GM21360 (cell line): Measurements from ENCODE around the gene NANS.
"Not testable (repeated sequence)": the region's sequence is repeated elsewhere in the genome, so short reads cannot be mapped to it uniquely, and the experiment has no call there.

Source experiments
- ATAC-seq: cut with Tn5 transposase; IDR thresholded peaks from one replicate; pipeline ENCODE4 v1.9.1; 2021; ENCODE audit warnings: mild to moderate bottlenecking, moderate library complexity; ENCODE audit not compliant: unreplicated experiment

NANS gene, protein sequence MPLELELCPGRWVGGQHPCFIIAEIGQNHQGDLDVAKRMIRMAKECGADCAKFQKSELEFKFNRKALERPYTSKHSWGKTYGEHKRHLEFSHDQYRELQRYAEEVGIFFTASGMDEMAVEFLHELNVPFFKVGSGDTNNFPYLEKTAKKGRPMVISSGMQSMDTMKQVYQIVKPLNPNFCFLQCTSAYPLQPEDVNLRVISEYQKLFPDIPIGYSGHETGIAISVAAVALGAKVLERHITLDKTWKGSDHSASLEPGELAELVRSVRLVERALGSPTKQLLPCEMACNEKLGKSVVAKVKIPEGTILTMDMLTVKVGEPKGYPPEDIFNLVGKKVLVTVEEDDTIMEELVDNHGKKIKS

DNA sequence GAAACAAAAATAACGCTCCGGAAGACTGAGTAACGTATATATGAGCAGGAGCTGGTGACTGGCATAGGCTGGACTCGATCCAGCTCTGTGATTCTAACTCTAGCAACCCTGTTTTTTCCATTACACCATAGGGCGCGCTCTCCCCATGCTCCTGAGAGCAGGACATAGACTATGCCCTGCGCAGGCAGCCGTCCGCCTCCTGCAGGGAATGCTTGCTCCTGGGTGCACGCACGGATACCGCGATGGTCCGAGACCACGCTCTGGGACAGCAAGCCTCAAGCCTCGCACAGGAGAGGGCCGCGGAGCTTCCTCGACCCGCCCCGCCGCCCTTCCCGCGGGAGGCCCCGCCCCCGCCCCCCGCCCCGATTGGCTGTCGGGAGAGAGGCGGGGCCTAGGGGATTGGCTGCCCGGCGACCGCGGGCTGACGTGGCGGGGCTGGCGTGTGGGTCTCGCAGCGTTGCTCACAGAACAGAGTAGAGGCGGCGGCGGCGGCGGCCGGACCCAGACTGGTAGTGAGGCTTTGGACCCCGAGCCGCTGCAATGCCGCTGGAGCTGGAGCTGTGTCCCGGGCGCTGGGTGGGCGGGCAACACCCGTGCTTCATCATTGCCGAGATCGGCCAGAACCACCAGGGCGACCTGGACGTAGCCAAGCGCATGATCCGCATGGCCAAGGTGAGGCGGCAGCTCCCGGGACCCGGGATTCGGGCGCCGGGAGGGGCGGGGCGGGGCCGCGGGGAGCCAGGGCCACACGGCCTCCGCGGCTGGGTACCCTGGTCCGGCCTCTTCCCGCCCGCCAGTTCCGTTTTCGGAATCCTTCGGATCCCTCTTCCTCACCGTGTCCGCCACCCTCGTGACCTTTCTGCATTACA, at the start of gene NANS:
NANS (plus strand) TSS at position 464 of the 869 bp plus-strand sequence; CDS start at position 541, 77 bp downstream.
- peak; percentile 92 for ATAC-seq

DNA sequence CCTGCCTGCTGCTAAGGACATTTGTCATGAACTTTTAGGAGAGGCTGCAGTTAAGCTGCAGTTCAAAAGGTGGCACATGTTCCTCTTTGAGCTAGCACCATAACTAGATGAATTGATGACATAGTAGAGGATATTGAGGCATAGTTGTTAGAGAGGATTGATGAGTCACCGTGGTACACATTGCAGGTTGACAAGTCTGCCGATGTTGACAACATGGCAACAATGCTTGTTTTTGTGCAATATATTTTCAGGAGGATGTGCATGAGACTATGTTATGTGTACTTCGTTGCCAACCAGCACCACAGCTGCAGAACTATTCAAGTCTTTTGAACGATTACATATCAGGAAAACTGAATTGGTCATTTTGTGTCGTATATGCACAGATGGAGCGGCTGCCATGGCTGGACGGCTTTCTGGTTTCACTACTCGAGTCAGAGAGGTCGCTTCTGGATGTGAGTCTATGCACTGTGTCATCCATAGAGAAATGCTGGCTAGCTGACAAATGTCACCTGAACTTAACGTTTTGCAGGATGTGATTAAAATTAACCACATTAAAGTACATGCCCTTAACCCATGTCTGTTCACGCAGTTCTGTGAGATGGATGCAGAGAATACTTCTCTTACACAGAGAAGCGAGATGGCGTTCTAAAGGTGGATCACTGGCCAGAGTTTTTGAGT, 49.1 kb upstream of the NANS start:
- no peak for ATAC-seq

DNA sequence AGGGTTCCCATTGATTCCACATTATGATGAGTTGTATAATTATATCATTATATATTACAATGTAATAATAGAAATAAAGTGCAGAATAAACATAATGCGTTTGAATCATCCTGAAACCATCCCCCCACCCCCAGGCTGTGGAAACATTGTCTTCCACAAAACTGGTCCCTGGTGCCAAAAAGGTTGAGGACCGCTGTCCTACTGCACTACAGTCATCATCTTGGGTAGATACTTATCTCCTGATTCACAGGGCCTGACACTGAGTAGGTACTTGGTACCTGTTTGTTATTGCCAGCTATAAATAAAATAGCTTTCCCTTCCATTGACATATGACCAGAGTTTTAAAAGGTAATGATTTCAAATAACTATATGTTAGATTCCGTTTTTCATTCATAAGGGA, 47.8 kb upstream of the NANS start:
- ATAC-seq, result no peak

DNA sequence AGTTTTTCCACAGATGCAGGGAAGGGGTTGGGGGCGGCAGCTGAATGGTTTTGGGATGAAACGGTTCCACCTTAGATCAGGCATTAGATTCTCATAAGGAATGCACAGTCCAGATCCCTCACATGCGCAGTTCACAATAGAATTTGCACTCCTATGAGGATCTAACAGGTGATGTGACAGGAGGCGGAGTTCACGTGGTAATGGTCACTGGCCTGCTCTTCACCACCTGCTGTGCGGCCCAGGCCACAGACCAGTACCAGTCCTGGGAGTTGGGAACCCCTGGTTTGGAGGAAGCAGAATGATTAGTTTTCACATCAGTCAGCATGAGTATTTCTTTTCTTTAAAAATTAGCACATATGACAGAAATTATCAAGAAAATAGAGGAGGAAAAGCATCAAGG, 47.1 kb upstream of the NANS start:
- ATAC-seq, result no peak

DNA sequence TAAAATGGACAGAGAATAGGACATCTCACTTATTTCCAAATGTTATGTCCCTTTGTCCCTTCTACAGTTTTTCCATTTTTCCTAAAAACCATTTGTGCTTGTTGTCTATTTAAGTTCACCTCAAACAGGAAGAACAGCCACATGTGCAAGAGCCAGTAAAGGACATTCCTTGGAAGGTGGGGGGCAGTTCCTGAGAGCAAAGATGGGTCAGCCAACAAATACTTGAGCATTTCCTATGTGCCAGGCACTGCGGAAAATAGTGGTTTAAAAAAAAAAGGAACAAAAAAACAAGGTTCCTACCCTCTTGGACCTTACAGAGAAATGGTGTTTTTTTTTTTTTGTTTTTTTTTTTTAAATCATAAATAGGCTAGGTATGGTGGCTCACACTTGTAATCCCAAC, 46.6 kb upstream of the NANS start:
- no peak for ATAC-seq

DNA sequence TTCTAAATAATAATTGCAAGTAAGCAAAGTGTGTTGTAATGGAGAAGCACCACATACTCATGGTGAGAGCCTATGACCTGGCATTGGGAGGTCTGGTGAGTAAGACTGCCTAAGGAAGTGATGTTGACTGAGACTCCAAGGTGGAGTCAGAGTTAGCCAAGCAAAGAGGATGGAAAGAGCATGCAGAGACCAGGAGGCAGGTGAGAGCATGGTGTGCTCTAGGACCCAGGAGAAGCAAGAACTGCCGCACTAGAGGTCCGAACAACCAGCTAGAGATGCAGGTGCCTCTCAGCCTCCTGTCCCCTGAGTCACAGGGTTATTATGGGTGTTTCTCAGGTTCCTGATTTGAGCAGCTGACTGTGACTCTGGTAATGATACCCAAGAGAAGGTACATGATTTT, 46.1 kb upstream of the NANS start:
- peak; percentile 85 for ATAC-seq

DNA sequence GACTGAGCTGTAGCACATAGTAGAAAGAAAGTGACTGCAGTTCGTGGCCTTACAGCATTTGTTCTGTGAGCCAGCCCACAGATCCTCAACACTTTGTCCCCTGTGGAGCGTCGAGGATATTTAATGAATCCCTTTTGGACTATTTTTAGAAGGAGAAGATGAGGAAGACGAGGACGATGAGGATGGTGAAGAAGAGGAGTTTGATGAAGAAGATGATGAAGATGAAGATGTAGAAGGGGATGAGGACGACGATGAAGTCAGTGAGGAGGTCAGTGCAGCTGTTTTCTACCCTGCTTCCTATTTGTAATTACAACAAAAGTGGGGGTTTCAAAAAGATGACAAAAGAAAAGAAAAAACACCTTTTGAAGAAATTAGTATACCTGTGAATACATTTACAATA, 45.4 kb upstream of the NANS start:
- ATAC-seq, result no peak

DNA sequence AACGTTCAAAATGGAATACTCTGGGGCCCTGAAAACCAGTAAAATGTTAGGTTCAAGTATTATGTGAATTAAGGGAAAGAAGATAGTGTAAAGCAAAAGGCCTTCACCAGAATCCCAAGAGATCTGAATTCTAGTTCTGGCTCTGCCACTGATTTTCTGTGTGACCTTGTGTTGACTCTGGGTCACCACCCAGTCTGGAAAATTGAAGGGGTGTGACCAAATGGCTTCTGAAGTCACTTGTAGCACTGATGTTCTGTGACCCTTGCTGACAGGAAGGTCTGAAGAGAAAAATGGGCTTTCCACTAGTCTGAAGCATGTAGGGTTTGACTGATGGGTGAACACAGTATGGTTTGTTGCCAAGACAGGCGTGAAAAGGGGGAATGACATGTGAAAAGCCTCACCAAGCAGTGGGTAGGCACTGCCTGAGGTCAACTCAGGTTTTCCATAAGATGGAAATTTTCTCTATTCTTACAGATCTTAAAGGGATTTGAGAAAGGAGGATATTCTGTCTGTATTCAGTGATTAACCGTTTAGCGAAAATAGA, 40.3 kb upstream of the NANS start:
- no peak for ATAC-seq

DNA sequence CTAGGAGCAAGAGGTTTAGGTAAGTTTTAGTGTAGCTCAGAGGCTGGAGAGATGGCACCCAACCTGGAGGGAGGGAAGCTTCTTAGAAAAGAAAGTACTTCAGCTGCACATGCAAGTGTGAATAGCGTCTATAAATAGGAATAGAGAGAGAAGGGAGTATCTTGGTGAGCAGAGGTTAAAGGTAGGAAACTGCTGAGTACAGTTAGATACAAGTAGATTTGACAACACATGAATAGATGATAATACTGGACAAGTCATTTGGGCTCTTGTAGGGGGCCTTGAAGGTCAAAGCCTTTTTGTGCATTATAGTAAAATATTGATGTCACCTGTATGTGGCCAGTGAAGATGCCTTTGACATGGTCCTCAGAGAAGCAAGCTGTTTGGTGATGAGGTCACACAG, 39.2 kb upstream of the NANS start:
- no peak for ATAC-seq

DNA sequence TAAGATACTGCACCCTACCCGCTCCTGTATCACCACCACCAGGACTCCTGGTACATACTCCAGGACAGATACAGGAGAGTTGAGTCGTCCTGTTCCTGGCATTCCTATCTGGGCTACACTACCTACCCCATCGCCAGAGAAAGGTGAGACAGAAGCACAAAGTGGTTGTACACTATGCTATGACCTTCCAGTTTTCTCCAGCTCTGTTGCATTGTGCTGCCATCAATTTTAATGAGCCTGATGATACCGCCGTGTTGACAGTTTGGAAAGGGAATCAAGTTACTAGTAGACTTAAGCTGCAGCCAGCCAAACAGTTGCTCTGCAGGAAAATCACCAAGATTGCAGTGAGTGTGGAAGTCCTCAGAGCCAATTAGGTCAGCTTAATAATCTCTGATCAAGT, 38.2 kb upstream of the NANS start:
- no peak for ATAC-seq

DNA sequence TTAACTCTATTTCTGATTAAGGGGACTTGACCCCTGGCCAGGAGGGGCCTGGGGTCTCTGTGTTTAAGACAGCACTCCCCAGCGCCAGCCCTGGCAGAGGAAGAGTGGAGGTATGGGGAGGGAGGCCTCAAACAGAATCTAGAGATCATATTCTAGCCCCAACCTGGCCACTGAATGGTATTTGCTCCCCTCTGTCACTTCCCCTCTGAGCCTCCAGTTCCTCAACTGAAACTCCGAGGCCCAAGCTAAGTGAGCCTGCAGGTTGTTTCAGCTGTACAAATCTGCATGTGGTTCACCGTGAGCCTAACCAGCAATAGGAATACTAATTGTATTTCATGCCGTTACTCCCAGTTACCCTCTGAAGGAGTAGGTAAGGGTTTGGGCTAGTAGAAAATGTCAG, 37.4 kb upstream of the NANS start:
- no peak for ATAC-seq

DNA sequence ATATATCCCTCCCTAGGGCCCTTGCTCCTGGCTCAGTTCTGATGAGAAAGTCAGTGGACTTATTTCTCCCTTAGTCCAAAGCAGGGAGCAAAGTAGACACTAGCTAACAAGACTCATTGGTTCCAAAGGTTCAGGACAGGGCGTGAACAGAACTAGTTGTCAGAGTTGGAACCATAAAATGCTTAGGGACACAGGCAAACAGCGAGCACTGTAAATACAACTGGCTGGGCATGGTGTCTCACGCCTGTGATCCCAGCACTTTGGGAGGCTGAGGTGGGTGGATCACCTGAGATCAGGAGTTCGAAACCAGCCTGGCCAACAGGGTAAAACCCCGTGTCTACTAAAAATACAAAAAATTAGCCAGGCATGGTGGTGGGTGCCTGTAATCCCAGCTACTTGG, 36.7 kb upstream of the NANS start:
- not testable (repeated sequence) for ATAC-seq

DNA sequence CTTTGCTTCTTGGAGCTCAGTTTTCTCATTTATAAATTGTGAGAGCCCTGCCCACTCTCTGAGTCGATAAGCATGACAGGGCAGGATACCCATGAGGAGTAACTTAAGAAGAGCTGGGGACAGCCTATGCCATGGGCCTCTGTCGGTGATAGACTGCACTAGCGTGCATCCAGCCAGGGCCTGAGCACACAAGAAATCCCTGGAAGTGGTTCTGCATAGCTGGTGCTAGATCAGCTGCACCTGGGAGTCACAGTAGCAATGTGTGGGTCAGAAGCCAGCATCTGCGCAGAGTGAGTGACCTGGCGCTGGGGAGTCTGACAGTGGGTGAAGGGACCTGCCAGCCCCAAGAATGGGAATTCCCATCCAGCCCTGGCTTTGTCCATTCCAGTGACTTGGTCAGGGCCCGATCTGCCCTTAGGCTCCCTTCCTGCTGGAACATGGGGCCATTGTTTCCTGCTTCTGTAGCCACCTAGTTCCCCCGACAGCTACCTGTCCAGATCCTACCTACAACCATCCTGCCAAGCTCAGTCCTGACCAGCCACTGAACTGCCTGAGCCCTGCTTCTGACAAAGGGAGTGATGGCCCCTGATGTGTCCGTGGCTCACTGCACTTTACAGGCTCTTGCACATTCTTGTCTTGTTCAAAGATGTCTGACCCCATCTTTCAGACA, 35.9 kb upstream of the NANS start:
- no peak for ATAC-seq

DNA sequence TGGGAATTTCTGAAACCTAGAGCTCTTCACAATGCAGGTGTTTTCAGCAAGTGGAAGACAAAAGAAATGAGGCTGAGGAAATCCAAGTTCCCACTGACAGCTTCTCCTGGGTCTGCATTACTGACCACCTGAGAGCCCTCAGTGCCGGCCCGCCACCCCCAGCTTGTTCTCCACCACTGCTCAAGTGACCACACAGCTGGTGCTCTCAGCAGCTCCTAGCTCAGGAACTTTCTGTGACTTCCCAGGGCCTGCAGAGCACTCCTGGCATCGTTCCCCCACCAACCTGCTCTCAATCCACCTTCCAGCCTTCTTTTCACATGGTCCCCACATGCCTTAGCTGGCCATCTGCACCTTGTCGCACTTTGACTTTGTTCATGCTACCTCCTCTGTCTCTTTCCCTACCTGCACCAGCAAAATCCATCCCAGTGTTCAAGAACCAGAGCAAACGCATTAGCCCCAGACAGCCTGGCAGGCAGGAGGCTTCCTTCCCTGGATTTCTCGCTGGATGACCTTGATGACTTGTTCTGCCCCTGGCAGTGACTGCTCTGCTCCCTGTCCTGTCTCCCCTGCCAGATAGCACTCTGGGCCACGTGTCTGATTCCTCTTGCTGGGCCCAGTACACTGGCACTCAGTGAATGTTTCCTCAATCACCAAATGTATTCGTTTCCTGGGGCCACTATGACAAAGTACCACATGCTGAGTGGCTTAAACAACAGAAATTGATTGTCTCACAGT, 35.1 kb upstream of the NANS start:
- ATAC-seq, result no peak

DNA sequence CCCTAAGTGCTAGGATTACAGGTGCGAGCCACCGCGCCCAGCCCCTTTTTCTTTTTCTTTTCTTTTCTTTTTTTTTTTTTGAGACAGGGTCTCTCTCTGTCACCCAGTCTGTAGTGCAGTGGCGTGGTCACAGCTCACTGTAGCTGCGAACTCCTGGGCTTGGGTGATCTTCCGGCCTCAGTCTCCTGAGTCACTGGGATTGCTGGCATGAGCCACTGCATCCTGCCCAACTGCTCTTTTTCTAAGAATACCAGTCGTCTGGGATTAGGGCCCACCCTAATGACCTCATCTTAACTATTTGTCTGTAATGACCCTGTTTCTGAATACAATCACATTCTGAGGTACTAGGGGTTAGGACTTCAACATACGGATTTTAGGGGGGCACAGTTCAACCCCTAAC, 34.1 kb upstream of the NANS start:
- no peak for ATAC-seq

DNA sequence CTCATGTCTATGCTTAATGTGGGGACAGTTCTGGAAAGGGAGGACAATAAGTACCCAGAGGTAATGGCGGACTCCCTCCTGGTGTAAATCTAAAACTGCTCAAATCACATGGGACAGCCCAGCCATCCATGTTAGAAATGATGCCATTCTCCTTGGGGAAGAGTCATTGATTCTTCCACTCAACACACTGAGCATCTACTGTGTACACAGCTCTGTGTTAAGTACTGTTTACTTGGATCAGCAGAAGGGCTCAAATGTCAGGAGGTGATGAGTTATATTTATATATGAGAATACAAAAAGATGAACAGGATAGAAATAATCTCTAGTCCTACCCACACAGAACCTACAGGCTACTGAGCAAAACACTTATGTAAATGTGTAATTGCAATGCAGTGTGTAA, 31.8 kb upstream of the NANS start:
- ATAC-seq, result no peak

DNA sequence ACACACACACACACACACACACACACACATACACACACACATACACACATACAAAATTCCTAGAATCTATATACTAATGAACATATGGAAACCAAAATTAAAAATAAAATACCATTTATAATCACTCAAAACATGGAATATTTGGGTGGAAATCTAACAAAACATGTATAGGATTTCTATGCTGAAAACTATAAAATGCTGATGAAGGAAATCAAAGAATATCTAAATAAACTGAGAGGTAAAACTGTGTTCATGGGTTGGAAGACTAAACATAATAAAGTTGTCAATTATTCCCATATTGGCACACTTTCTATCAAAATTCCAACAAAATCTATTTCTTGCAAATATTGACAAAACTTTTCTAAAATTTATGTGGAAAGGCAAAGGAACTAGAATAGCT, 25.4 kb upstream of the NANS start:
- no peak for ATAC-seq

DNA sequence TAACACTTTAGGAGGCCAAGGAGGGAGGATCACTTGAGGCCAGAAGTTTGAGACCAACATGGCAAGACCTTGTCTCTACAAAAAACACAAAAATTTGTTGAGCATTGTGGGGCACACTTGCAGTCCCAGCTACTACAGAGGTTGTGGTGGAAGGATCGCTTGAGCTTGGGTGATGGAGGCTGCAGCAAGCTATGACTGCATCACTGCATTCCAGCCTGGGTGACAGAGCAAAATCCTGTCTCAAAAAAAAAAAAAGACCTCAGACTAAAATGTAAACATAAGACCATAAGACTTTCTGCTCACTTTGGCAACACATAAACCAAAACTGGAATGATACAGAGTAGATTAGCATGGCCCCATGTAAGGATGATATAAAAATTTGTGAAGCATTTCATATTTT, 24.6 kb upstream of the NANS start:
- ATAC-seq, result no peak

DNA sequence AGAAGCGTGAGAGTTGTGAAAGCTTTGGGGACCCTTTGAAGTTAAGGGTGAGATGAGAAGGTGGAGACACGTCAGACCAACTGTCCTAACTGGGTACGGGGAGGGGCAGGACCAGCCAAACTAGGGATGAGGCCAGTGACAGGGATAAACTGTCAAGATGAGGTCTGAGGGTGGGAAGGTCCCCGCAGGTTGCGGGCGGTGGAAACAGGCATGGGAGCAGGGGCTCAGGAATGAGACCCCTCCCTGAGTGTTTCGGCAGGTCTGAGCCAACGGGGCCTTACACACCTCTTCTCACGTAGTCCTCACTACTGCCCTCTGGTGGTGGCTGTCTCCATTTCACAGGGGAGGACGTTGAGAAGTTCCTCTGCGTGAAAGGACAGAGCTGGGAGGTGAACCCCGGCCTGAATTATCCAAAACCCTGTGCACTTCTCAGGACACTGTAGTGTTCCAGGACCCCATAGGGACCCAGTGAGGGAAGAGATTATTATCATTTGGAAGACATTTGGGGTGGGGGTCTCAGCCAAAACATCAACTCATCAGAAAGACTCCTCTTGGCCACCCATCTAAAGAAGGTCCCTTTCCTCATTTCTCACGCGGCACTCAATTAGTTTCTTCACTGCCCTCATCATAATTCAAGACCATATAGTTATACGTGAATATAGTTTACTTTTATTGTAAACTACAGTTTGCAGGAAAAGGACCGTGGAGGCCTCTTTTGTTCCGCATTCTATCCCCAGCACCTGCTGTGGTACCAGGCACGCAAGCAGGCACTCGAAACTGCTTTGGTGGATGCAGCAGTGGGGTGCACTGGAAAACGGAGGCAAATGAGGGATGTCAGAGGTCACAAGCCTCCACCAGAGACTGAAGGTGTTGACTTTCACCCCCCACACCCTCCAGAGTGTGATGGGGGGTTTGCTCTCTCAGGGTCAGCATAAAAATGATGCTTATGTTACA, 21.7 kb upstream of the NANS start:
- ATAC-seq, result no peak
